Thyroid gland (tissue), 4 donors: Measurements from ENCODE around the gene ERBB3. TPM values are rescaled to one million over a fixed set of nuclear protein-coding genes. Genes with fewer than 3 reads are reported as not detected.
A peak's percentile ranks its signal among the peaks of the same experiment; 100 is the strongest.

Experiments
- DNase-seq, 2 donors: peaks; one replicate each; pipeline ENCODE4 v3.0.0-alpha.2; 2019
- H3K27ac ChIP-seq, 3 donors: fragments of 200-600 bp; sonication (generic); 1 replicate in 2 of 3; 2 replicates in 1 of 3; pipeline ENCODE4 v1.5.1; 2016 to 2019; ENCODE audit warnings: mild to moderate bottlenecking in 1 of 3, moderate library complexity in 1 of 3
- H3K27me3 ChIP-seq: fragments of 200-600 bp; sonication (generic); one replicate; pipeline ENCODE4 v1.5.1; 2019
- H3K36me3 ChIP-seq, 2 donors: fragments of 200-600 bp; sonication (generic); one replicate each; pipeline ENCODE4 v1.5.1; 2016 to 2019
- H3K4me1 ChIP-seq, 2 donors: fragments of 200-600 bp; sonication (generic); one replicate each; pipeline ENCODE4 v1.5.1; 2017 to 2019
- H3K4me3 ChIP-seq, 3 donors: fragments of 200-600 bp; sonication (generic); replicated peaks in 1 of 3; 1 replicate in 2 of 3; 2 replicates in 1 of 3; pipeline ENCODE4 v1.5.1; 2016; ENCODE audit warnings: mild to moderate bottlenecking in 1 of 3
- H3K9me3 ChIP-seq: fragments of 200-600 bp; sonication (generic); one replicate; pipeline ENCODE4 v1.5.1; 2017
- POLR2A ChIP-seq, 2 donors: fragments of 450-650 bp; IDR thresholded peaks; one replicate each; pipeline ENCODE4 v1.6.1; 2017; ENCODE audit warnings: antibody characterized with exemption in 2 of 2, mild to moderate bottlenecking in 2 of 2, moderate library complexity in 1 of 2
- WGBS, 2 donors: methylation state at CpG; one replicate each; pipeline ENCODE4 v1.1.5; 2017; 5-methylcytosine and 5-hydroxymethylcytosine counted together
- intact Hi-C: fragments of 100-400 bp; cut with DNase I; formaldehyde crosslinking; loops from one replicate; pipeline ENCODE4 v1.15.1; 2023
- total RNA-seq, 4 donors: library from RNA; depleted of rRNA; stranded (reverse); fragments of >200 nt; gene quantifications; one replicate each; pipeline ENCODE4 v1.2.3, GENCODE V29; 2016
- TF ChIP-seq, protein P1 (sequence below), 6 experiments: fragments of 200-600 bp in 3 of 6; fragments of 450-650 bp in 3 of 6; sonication (generic) in 3 of 6; IDR thresholded peaks; one replicate each; pipeline ENCODE4 v1.5.1; 2016 to 2019; ENCODE audit warnings: antibody characterized with exemption in 6 of 6, mild to moderate bottlenecking in 2 of 6, inconsistent platforms in 1 of 6, moderate library complexity in 1 of 6

The ERBB3 gene
- total RNA-seq, 4 donors from 2014 or later, result 14.7 to 30.0 (median 20.4) TPM

GRCh38 chr12:56078931-56079722, 838 bp upstream of the ERBB3 start:
- 2 to 4% methylated on average over 30 to 32 of the region's 50 CpGs for WGBS, 2 donors
- no peaks in the 10 kb centered on the region for H3K27me3 ChIP-seq
- no peaks in the 10 kb centered on the region for H3K9me3 ChIP-seq

DNA sequence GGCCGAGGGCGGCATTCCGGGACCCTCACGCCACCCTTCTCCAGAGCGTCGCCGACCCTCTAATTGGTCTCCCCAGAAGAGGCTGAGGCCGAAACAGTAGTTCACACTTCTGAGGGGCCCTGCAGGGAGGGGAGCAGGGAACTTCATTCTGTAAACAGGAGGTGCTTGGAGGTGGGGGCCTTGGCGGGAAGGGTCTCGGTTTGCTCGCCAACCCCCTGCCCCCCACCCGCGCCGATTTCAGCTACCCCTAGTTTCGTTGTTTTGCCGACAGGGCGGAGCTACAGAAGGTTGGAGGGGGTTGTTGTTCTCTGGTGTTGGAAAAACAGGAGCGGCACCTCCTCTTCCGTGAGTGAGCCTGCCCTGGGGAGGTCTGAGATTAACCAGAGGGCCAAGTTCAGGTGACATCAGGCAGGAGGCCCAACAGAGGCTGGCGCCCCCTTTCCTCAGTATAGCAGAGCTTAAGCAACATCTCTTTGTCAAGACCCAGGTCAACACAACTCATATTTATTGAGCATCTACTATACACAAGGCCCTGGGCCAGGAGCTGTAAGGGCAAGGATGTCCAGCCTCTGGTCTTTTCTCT, 682 bp downstream of the ERBB3 start:
- 10 to 23% methylated on average over 10 to 11 of the region's 20 CpGs for WGBS, 2 donors
- TF ChIP-seq POLR2A (IDR thresholded peaks at IDR 0.05), result no peak
- intact Hi-C loops, result no loop called here
- Histone ChIP-seq H3K27me3 (no peaks in the 10 kb centered on the region), H3K4me3 (peak overlapping the region; percentile 64 to 71 (median 68)), H3K27ac (peak overlapping the region in 1 of 3 donors; percentile 91), H3K4me1 (peaks cover 3 to 12% of the 10 kb centered on the region in 2 donors), H3K9me3 (no peaks in the 10 kb centered on the region), H3K36me3 (no peaks in the 10 kb centered on the region)
- peak; percentile 39 to 46 for DNase-seq

More at GRCh38 chr12:56078931-56079722, 838 bp upstream of the ERBB3 start:
- Histone ChIP-seq H3K4me1 (peaks cover 3 to 12% of the 10 kb centered on the region in 2 donors), H3K4me3 (peak overlapping the region; percentile 64 to 71 (median 68)), H3K27ac (peak overlapping the region; percentile 83 to 91 (median 88)), H3K36me3 (no peaks in the 10 kb centered on the region)
- DNase-seq, result peak; percentile 93 to 94
- TF ChIP-seq POLR2A (IDR thresholded peaks at IDR 0.05), result peak in 1 of 2 donors; percentile 20
- TF ChIP-seq, protein P1, sequence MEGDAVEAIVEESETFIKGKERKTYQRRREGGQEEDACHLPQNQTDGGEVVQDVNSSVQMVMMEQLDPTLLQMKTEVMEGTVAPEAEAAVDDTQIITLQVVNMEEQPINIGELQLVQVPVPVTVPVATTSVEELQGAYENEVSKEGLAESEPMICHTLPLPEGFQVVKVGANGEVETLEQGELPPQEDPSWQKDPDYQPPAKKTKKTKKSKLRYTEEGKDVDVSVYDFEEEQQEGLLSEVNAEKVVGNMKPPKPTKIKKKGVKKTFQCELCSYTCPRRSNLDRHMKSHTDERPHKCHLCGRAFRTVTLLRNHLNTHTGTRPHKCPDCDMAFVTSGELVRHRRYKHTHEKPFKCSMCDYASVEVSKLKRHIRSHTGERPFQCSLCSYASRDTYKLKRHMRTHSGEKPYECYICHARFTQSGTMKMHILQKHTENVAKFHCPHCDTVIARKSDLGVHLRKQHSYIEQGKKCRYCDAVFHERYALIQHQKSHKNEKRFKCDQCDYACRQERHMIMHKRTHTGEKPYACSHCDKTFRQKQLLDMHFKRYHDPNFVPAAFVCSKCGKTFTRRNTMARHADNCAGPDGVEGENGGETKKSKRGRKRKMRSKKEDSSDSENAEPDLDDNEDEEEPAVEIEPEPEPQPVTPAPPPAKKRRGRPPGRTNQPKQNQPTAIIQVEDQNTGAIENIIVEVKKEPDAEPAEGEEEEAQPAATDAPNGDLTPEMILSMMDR (IDR thresholded peaks at IDR 0.05), result peak; percentile 54 to 82 (median 73)
- intact Hi-C loops, result no loop called here

DNA sequence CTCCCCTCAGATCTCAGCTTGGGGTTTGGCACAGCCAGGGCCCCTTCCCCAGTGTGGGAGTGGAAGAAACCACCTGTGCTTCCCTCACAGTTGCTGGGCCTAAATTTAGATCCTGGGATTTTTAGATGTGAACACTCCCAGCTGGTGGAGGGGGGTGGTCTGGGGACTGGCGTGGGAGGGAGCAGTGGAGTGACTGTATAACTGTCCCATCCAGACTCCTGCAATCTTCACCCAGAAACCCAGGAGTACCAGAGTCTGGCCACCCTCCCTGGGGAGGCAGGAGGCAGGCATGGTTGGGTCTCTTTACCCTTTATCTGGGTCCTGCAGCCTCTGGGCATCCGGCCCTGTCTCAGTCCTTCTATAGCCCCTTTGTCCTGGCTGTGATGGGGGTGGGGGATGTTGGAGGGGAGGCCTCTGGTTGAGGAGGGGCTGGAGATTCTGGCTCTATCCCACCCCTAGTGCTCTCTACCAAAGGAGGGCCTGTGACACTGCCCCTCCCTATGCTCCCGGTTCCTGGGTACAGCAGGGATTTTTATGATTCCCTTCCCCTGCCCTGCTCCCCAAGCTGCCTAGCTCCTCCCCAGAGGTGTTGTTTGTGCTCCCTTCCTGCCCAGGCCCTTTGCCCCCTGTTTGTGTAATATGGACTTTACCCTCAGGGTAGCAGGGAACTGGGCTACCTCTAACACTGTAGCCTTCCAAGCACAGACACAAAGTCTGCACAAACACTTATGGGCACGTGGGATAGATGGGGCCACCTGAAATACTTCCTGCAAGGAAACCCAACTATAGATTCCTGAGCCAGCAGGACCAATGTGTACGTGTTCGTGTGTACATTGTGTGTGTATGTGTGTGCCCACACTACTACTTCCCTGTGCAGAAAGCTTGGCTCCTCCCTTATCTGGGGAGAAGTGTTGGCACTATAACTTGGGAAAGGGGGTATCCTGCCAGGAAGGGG, 1.7 kb downstream of the ERBB3 start:
- Histone ChIP-seq H3K4me3 (peak overlapping the region in 1 of 3 donors; percentile 68), H3K4me1 (peaks cover 5 to 19% of the 10 kb centered on the region in 2 donors), H3K36me3 (no peaks in the 10 kb centered on the region), H3K27me3 (no peaks in the 10 kb centered on the region), H3K27ac (peak overlapping the region in 1 of 3 donors; percentile 91), H3K9me3 (no peaks in the 10 kb centered on the region)
- DNase-seq, result no peak
- 65 to 83% methylated on average over 5 to 6 of the region's 6 CpGs for WGBS, 2 donors
- intact Hi-C loops, result no loop called here
- no peak for TF ChIP-seq POLR2A (IDR thresholded peaks at IDR 0.05)
- TF ChIP-seq, protein P1 (IDR thresholded peaks at IDR 0.05), result no peak

DNA sequence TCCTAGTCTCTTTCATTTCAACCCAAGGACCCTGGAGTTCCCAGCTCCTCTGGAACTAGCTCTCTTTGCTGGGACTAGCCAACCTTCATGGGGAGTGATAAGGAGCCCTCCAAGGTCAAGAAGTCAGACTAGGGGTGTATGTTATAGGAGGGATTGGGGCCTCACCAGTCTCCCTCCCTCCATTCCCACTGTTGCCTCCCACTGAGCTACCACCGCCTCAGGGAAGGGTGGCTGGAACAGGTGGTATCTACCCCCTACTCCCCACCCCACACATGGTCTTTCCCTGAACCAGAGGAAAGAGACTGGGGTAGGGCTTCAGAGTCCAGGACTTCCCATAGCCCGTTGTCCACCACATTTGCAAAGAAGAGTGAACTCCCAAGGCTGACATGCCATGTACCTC, 2.4 kb downstream of the ERBB3 start:
- H3K4me3 ChIP-seq, result no peak overlapping the region
- intact Hi-C loops, result no loop called here

More for the DNA sequence above, 2.4 kb downstream of the ERBB3 start:
- 95 to 97% methylated on average over 2 of the region's 2 CpGs for WGBS, 2 donors
- no peak for TF ChIP-seq POLR2A (IDR thresholded peaks at IDR 0.05)
- TF ChIP-seq, protein P1 (IDR thresholded peaks at IDR 0.05), result no peak
- H3K9me3 ChIP-seq, result no peaks in the 10 kb centered on the region
- peaks cover 8 to 26% of the 10 kb centered on the region in 2 donors for H3K4me1 ChIP-seq
- no peaks in the 10 kb centered on the region for H3K36me3 ChIP-seq
- H3K27me3 ChIP-seq, result no peaks in the 10 kb centered on the region
- H3K27ac ChIP-seq, result no peak overlapping the region
- DNase-seq, result no peak
